Ovary (tissue), 3 donors: ENCODE measurements around the gene ANKS1B.

ENCODE experiments used
- EP300 ChIP-seq: sonication (generic); formaldehyde crosslinking; IDR thresholded peaks from one replicate; pipeline ENCODE4 v1.6.1; 2017; ENCODE audit warnings: antibody characterized with exemption
- POLR2A ChIP-seq: fragments of 450-650 bp; IDR thresholded peaks from one replicate; pipeline ENCODE4 v1.6.1; 2017; ENCODE audit warnings: antibody characterized with exemption, mild to moderate bottlenecking, moderate library complexity
- TF ChIP-seq, protein P1 (sequence below), 3 donors: fragments of 450-650 bp in 2 of 3; fragments of 200-600 bp in 1 of 3; IDR thresholded peaks; one replicate each; pipeline versions ENCODE4 v1.5.1 to v1.8.0; 2016 to 2022; ENCODE audit warnings: antibody characterized with exemption in 3 of 3, mild to moderate bottlenecking in 1 of 3
- donor health status: DM: no; HTN: no; CAD: no.

GRCh38 chr12:99553461-99553860 lies 431.3 kb downstream of the ANKS1B start:
- TF ChIP-seq, protein P1, sequence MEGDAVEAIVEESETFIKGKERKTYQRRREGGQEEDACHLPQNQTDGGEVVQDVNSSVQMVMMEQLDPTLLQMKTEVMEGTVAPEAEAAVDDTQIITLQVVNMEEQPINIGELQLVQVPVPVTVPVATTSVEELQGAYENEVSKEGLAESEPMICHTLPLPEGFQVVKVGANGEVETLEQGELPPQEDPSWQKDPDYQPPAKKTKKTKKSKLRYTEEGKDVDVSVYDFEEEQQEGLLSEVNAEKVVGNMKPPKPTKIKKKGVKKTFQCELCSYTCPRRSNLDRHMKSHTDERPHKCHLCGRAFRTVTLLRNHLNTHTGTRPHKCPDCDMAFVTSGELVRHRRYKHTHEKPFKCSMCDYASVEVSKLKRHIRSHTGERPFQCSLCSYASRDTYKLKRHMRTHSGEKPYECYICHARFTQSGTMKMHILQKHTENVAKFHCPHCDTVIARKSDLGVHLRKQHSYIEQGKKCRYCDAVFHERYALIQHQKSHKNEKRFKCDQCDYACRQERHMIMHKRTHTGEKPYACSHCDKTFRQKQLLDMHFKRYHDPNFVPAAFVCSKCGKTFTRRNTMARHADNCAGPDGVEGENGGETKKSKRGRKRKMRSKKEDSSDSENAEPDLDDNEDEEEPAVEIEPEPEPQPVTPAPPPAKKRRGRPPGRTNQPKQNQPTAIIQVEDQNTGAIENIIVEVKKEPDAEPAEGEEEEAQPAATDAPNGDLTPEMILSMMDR (IDR thresholded peaks at IDR 0.05) = no peak
- no peak for TF ChIP-seq EP300
- TF ChIP-seq POLR2A = no peak
